Measurements from ENCODE around the gene INPP4B. TPM values are rescaled to one million over a fixed set of nuclear protein-coding genes. Genes with fewer than 3 reads are reported as not detected.

Gene INPP4B
- total and polyA plus RNA-seq, 2 experiments from 2014 or later, result 4.6 to 5.5 TPM

DNA sequence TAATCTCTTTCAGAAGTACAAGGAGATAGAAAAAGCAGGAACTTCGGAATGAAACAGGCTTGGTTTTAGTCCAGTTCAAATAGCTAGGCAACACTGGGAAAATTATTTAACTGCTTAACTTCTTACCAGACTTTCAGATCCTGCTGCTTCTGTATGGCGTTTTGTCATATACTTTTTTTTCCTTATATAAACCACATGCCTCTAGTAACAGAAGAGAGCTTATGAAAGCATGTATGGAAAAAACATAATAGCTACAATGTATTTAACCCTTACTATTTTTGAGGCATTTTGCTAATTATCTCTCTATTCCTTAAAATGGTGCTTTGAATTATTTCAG lies 439.6 kb downstream of the INPP4B start:
- H3K27ac ChIP-seq, result peak overlapping the region; percentile 86
- no peaks in the 10 kb centered on the region for H3K27me3 ChIP-seq
- H3K9me3 ChIP-seq (ENCODE audit: low read depth), result no peaks in the 10 kb centered on the region
- H3K4me3 ChIP-seq, result no peak overlapping the region
- H3K4me1 ChIP-seq (ENCODE audit: low read depth), result peaks cover 22% of the 10 kb centered on the region
- DNase-seq (ENCODE audit: low read depth in 1 of 2, low spot score in 1 of 2), result no peak
- TF ChIP-seq, protein P1, sequence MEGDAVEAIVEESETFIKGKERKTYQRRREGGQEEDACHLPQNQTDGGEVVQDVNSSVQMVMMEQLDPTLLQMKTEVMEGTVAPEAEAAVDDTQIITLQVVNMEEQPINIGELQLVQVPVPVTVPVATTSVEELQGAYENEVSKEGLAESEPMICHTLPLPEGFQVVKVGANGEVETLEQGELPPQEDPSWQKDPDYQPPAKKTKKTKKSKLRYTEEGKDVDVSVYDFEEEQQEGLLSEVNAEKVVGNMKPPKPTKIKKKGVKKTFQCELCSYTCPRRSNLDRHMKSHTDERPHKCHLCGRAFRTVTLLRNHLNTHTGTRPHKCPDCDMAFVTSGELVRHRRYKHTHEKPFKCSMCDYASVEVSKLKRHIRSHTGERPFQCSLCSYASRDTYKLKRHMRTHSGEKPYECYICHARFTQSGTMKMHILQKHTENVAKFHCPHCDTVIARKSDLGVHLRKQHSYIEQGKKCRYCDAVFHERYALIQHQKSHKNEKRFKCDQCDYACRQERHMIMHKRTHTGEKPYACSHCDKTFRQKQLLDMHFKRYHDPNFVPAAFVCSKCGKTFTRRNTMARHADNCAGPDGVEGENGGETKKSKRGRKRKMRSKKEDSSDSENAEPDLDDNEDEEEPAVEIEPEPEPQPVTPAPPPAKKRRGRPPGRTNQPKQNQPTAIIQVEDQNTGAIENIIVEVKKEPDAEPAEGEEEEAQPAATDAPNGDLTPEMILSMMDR (IDR thresholded peaks at IDR 0.05; ENCODE audit: low read depth, low read length), result no peak
- H3K36me3 ChIP-seq, result no peaks in the 10 kb centered on the region

DNA sequence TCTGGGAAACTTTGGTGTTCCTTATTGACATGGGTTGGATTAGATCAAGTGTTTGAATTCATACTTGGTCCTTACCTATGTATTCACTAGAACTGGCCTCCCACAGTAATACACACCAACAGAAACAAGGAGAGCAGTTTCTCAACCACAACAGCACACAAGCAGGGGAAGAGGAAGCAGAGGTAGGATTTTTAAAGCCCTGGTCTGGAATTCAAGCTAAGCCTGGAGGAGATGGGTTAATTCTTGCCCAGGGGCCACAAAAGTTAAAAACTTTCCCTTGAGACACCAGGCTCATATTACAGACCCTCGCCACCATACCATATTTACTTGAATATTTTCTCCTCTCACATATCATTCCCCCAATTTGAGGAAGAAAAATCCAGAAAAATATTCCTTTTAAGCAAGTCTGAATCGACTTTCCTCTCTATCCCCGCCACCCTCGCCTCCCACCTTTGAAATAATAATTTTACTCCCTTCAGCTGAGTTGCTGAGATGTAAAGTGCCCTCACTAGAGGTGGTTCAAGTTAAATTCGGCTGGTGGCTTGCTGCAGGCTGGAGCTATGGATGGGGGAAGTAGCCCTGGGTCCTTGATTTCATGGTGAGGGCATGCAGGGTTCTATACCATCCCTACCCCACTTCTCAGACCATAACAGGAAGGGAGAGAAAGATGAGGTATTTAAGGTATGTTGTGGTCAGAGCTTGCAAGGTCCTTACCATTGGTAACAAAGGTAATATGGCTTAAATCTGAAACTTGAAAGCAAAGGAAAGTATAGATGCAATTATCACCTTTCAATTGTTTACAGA lies 440.2 kb downstream of the INPP4B start:
- H3K27me3 ChIP-seq, result no peaks in the 10 kb centered on the region
- H3K27ac ChIP-seq, result peak overlapping the region; percentile 86
- H3K4me1 ChIP-seq (ENCODE audit: low read depth), result peaks cover 22% of the 10 kb centered on the region
- no peaks in the 10 kb centered on the region for H3K36me3 ChIP-seq
- no peak overlapping the region for H3K4me3 ChIP-seq
- TF ChIP-seq, protein P1 (IDR thresholded peaks at IDR 0.05; ENCODE audit: low read depth, low read length), result no peak
- H3K9me3 ChIP-seq (ENCODE audit: low read depth), result no peaks in the 10 kb centered on the region
- peak; percentile 22 to 53 for DNase-seq (ENCODE audit: low read depth in 1 of 2, low spot score in 1 of 2)

DNA sequence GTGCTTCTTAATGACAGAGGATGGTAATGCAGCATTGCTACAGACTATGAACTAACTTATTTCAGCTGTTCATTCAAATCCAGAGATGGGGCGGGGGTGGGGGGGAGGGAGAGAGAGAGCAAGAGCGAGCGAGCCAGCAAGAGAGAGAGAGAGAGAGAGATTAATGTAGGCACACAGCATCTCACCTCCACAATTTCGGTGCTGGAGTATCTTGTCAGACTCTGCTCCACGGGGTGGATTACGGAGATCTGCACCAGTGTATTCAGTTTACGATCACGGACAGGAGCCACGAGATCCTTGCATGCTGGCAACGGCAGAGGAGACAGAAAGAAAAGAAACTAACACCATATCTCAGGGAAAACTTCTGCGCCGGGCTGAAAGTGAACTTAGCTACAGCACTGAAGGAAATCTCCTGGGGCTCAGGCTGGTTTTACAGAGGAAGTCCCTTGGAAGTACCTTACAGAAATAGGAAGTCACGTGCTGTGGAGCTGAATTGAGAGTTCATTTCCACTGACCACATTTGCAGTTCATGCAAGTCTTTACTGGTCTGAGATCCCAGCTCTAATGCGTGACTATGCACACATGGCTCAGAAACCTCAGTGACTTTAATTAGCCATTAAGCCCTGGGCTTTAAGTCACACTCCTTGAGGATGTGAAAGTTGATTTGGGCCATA lies 440.9 kb downstream of the INPP4B start:
- Histone ChIP-seq H3K36me3 (no peaks in the 10 kb centered on the region), H3K9me3 (ENCODE audit: low read depth) (no peaks in the 10 kb centered on the region), H3K27ac (peak overlapping the region; percentile 86), H3K4me3 (no peak overlapping the region), H3K27me3 (no peaks in the 10 kb centered on the region), H3K4me1 (ENCODE audit: low read depth) (peaks cover 22% of the 10 kb centered on the region)
- TF ChIP-seq, protein P1 (IDR thresholded peaks at IDR 0.05; ENCODE audit: low read depth, low read length), result no peak
- peak; percentile 25 to 80 for DNase-seq (ENCODE audit: low read depth in 1 of 2, low spot score in 1 of 2)

DNA sequence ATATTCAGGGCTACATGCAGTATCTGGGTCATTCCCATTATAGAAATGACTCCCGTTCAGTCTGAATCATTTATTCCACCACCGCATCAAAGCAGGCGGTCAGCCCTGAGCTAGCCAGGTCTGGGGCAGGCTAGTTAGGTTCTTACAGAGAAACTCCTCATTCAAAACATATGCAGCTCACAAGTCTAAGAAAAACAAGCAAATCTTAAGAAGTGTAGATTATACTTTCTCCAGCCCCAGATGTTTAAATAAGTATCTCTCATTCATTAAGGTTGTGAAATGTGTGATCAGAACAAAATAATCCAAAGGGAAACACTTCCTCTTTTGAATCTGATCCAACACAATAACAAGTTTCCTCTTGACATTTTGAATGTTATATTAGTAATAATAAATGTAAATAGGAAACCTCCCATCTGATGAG lies 441.9 kb downstream of the INPP4B start:
- no peaks in the 10 kb centered on the region for H3K27me3 ChIP-seq
- peaks cover 22% of the 10 kb centered on the region for H3K4me1 ChIP-seq (ENCODE audit: low read depth)
- H3K27ac ChIP-seq, result no peak overlapping the region
- H3K4me3 ChIP-seq, result no peak overlapping the region
- TF ChIP-seq, protein P1 (IDR thresholded peaks at IDR 0.05; ENCODE audit: low read depth, low read length), result no peak
- H3K9me3 ChIP-seq (ENCODE audit: low read depth), result no peaks in the 10 kb centered on the region
- peak in 1 of 2 donors; percentile 61 for DNase-seq (ENCODE audit: low read depth in 1 of 2, low spot score in 1 of 2)
- no peaks in the 10 kb centered on the region for H3K36me3 ChIP-seq

DNA sequence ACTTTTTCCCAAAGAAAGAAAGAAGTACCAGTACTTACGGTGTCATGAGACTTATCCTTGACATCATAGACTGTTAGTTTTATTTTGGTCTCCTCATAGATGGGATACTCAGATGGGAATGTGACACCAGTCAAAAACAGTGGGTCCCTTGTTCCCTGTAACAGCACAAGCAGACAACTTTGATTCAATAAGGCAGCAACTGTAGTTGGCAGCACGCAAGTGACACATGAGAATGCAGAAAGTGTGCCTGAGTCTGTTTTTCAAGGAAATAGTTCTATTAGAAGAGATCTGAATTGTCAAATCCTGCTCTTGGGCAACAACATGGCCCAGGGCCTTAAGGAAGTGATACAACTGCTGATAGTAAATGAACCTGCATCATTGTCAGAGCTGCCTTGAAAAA lies 443.2 kb downstream of the INPP4B start:
- TF ChIP-seq, protein P1 (IDR thresholded peaks at IDR 0.05; ENCODE audit: low read depth, low read length), result no peak
- Histone ChIP-seq H3K36me3 (no peaks in the 10 kb centered on the region), H3K4me1 (ENCODE audit: low read depth) (peaks cover 22% of the 10 kb centered on the region), H3K9me3 (ENCODE audit: low read depth) (no peaks in the 10 kb centered on the region), H3K27me3 (no peaks in the 10 kb centered on the region), H3K27ac (no peak overlapping the region), H3K4me3 (no peak overlapping the region)
- DNase-seq (ENCODE audit: low read depth in 1 of 2, low spot score in 1 of 2), result peak in 1 of 2 donors; percentile 54
